GM18867 (cell line): ENCODE results near the gene SLC35G6.

Source experiments
- ATAC-seq: cut with Tn5 transposase; IDR thresholded peaks from one replicate; pipeline ENCODE4 v1.9.1; 2021; ENCODE audit warnings: mild to moderate bottlenecking, moderate library complexity; ENCODE audit not compliant: unreplicated experiment

The SLC35G6 gene

DNA sequence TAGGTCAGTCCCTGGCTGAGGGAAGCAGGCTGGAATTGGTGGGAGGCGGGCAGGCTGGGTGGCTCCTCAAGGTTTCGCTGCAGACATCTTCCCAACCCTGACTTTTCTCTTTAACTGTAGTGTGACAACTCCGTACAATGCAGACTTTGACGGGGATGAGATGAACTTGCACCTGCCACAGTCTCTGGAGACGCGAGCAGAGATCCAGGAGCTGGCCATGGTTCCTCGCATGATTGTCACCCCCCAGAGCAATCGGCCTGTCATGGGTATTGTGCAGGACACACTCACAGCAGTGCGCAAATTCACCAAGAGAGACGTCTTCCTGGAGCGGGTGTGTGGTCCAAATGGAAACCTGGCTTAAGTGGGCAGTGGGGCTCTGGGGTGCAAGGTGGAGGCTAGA lies 17.9 kb downstream of the SLC35G6 start:
- ATAC-seq, result no peak

DNA sequence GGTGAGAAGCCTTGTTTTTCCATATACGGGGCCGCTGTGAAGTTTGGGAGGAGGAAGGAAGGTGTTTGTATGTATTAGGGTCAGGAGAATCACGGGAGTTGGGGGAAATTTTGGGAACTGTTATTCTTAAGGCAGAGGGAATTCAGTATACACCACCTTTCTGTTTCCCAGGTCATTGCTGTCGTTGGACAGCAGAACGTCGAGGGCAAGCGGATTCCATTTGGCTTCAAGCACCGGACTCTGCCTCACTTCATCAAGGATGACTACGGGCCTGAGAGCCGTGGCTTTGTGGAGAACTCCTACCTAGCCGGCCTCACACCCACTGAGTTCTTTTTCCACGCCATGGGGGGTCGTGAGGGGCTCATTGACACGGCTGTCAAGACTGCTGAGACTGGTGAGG lies 20.5 kb downstream of the SLC35G6 start:
- ATAC-seq, result no peak

GRCh38 chr17:7502171-7502847 lies 21.1 kb downstream of the SLC35G6 start:
- ATAC-seq, result no peak

GRCh38 chr17:7502987-7503386 lies 21.7 kb downstream of the SLC35G6 start:
- no peak for ATAC-seq

DNA sequence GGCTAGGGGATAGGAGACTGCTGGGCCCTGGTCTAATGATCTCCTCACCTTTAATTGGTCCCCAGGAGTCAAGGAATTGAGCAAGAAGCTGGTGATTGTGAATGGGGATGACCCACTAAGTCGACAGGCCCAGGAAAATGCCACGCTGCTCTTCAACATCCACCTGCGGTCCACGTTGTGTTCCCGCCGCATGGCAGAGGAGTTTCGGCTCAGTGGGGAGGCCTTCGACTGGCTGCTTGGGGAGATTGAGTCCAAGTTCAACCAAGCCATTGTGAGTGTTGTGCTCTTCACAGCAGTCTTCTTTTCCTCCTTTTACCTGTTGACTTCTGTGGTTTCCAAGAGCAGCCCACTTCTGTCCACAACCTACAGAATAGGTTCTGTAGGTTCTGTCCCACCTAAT lies 22.3 kb downstream of the SLC35G6 start:
- ATAC-seq, result no peak

DNA sequence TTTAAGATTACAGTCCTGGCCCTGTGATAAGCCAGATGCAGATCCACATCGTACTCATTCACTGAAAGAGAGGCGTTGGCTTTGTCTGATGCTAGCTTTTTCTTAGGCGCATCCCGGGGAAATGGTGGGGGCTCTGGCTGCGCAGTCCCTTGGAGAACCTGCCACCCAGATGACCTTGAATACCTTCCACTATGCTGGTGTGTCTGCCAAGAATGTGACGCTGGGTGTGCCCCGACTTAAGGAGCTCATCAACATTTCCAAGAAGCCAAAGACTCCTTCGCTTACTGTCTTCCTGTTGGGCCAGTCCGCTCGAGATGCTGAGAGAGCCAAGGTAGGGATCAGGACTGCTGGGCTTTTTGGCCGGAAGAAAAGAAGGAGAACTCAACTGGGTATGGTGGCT lies 26.9 kb downstream of the SLC35G6 start:
- ATAC-seq, result no peak

GRCh38 chr17:7508846-7509245 lies 27.6 kb downstream of the SLC35G6 start:
- no peak for ATAC-seq

GRCh38 chr17:7509937-7510336 lies 28.7 kb downstream of the SLC35G6 start:
- no peak for ATAC-seq

DNA sequence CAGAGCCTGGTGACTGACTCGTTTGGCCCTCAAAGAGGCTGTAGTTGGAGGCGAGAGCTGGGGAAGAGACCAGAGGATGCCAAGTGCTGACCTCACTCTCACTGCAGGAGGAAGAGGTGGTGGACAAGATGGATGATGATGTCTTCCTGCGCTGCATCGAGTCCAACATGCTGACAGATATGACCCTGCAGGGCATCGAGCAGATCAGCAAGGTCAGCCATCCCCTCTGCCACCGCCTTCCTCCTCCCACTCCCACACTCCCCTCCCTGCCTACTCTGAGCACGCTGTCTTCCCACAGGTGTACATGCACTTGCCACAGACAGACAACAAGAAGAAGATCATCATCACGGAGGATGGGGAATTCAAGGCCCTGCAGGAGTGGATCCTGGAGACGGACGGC lies 29.9 kb downstream of the SLC35G6 start:
- no peak for ATAC-seq

GRCh38 chr17:7512105-7512504 lies 30.9 kb downstream of the SLC35G6 start:
- no peak for ATAC-seq

DNA sequence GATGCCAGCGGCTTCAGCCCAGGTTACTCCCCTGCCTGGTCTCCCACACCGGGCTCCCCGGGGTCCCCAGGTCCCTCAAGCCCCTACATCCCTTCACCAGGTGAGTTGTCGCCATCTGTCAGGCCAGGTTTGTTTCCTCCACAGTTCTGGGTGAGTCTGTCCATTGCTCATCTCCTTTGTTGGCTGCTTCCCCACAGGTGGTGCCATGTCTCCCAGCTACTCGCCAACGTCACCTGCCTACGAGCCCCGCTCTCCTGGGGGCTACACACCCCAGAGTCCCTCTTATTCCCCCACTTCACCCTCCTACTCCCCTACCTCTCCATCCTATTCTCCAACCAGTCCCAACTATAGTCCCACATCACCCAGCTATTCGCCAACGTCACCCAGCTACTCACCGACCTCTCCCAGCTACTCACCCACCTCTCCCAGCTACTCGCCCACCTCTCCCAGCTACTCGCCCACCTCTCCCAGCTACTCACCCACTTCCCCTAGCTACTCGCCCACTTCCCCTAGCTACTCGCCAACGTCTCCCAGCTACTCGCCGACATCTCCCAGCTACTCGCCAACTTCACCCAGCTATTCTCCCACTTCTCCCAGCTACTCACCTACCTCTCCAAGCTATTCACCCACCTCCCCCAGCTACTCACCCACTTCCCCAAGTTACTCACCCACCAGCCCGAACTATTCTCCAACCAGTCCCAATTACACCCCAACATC lies 31.7 kb downstream of the SLC35G6 start:
- no peak for ATAC-seq

DNA sequence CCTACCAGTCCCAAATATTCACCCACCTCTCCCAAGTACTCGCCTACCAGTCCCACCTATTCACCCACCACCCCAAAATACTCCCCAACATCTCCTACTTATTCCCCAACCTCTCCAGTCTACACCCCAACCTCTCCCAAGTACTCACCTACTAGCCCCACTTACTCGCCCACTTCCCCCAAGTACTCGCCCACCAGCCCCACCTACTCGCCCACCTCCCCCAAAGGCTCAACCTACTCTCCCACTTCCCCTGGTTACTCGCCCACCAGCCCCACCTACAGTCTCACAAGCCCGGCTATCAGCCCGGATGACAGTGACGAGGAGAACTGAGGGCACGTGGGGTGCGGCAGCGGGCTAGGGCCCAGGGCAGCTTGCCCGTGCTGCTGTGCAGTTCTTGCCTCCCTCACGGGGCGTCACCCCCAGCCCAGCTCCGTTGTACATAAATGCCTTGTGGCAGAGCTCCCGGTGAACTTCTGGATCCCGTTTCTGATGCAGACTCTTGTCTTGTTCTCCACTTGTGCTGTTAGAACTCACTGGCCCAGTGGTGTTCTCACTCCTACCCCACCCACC lies 32.7 kb downstream of the SLC35G6 start:
- ATAC-seq, result no peak

- no peak for ATAC-seq
These were observed 34.8 kb downstream of the SLC35G6 start for GRCh38 chr17:7515911-7516610.

DNA sequence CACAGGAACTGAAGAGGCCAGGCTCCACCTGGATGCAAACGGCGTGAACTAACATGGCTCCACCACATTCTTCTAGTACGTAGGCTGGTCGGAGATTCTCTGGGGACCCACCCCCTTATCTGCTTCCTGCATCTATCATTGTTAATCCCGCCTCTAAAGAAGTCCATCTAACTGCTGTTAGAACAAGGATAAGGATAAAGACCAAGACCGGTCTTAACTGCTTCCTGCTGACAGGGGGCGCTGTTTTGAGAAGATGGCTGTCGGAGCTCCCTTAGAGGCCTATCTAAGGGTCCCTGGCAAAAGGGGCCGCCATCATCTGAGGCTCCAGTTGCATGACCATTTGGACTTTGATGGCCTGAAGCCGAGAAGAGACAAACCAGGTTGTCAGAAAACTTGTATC lies 41.8 kb downstream of the SLC35G6 start:
- ATAC-seq, result no peak

- ATAC-seq, result no peak
These were observed 47.6 kb downstream of the SLC35G6 start for GRCh38 chr17:7528842-7529241.

DNA sequence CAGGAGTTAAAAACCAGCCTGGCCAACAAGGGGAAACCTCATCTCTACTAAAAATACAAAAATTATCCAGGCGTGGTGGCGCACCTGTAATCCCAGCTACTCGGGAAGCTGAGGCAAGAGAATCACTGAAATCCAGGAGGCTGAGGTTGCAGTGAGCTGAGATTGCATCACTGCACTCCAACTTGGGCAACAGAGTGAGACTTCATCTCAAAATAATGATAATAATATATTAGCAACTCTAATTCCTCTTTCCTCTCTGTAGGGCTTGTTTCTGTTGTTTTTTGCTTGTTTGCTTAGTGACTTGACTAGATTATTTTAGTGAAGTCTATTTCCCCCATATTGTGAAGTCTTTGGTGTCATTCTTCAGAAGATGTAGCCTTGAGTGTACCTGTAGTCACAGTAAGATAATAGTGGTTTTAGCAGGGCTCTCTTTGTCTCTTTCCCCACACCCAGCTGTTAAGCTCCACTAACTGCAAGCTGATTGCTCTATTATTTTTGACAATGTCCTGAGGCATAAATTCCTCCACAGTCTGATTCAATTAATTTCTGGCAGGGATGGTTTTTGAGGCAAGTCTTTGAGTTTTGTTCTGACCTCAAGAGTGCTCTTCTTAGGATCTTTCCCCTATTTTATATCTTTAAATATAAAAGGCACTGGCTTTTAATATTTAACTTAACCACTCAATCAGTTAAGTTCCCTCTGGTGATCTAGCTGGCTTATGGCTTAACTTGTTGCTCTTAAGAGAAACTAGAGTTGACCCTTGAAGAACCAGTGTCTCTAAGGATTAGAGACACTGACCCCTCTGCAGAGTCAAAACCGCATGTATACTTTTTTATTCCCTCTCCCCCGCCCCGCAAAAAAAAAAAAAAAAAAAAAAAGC lies 49.0 kb downstream of the SLC35G6 start:
- no peak for ATAC-seq
